Measurements from ENCODE around the gene GINS2.

DNA sequence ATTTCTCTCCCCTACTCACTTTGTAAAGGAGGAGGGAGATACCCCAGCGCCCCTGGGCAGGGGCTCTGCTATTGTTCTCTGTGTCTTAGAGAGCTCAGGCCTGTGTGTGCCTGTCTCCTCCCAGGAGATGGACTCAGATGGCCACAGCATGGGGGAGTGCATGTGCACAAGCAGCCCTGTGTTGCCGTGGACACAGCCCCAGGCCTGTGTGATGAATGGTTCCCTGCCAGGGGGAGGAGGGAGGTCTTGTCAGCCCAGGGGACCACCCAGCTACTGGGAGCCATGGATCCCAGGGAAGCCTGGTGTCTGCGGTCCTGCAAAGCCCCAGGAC, 26.3 kb downstream of the GINS2 start:
- TF ChIP-seq POLR2A (IDR thresholded peaks at IDR 0.05) (no peak), POLR2AphosphoS5 (IDR thresholded peaks at IDR 0.05; ENCODE audit: insufficient read depth in 1 of 2, low read depth in 1 of 2) (no peak)
- TF ChIP-seq, protein P1, sequence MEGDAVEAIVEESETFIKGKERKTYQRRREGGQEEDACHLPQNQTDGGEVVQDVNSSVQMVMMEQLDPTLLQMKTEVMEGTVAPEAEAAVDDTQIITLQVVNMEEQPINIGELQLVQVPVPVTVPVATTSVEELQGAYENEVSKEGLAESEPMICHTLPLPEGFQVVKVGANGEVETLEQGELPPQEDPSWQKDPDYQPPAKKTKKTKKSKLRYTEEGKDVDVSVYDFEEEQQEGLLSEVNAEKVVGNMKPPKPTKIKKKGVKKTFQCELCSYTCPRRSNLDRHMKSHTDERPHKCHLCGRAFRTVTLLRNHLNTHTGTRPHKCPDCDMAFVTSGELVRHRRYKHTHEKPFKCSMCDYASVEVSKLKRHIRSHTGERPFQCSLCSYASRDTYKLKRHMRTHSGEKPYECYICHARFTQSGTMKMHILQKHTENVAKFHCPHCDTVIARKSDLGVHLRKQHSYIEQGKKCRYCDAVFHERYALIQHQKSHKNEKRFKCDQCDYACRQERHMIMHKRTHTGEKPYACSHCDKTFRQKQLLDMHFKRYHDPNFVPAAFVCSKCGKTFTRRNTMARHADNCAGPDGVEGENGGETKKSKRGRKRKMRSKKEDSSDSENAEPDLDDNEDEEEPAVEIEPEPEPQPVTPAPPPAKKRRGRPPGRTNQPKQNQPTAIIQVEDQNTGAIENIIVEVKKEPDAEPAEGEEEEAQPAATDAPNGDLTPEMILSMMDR (IDR thresholded peaks at IDR 0.05): no peak

All from vagina (tissue), 2 donors.